ENCODE measurements around the gene CDCA5.
A peak's percentile ranks its signal among the peaks of the same experiment; 100 is the strongest.

The CDCA5 gene

GRCh38 chr11:65060913-65061408, 22.9 kb downstream of the CDCA5 start:
- peak overlapping the region; percentile 19; the same call in 1 of the 2 replicates for H3K4me2 ChIP-seq (ENCODE audit: low read length)
- H3K27ac ChIP-seq (ENCODE audit: low read length) = no peak overlapping the region
- H3K4me1 ChIP-seq (ENCODE audit: low read length) = peaks cover 19% of the 10 kb centered on the region
- no peak overlapping the region for H3K9ac ChIP-seq (ENCODE audit: low read length)
- no peaks in the 10 kb centered on the region for H3K27me3 ChIP-seq (ENCODE audit: low read depth, low read length)
- peak overlapping the region; percentile 64; the same call in 1 of the 2 replicates for H2AFZ ChIP-seq (ENCODE audit: low read depth, low read length)
- H3K9me3 ChIP-seq (ENCODE audit: insufficient read depth, low read length) = no peaks in the 10 kb centered on the region
- H3K79me2 ChIP-seq (ENCODE audit: low read length) = no peaks in the 10 kb centered on the region
- H3K36me3 ChIP-seq (replicated peaks; ENCODE audit: low read depth, low read length) = no peaks in the 10 kb centered on the region
- no peak for TF ChIP-seq EZH2phosphoT487 (IDR thresholded peaks at IDR 0.05; ENCODE audit: low read depth)
- peak; percentile 71 for TF ChIP-seq CTCF (IDR thresholded peaks at IDR 0.05; ENCODE audit: low read depth, low read length)
- H3K4me3 ChIP-seq (ENCODE audit: low read length) = no peak overlapping the region
- H4K20me1 ChIP-seq (ENCODE audit: insufficient read depth, low read length) = no peaks in the 10 kb centered on the region

- Histone ChIP-seq H3K36me3 (replicated peaks; ENCODE audit: low read depth, low read length) (no peaks in the 10 kb centered on the region), H2AFZ (ENCODE audit: low read depth, low read length) (no peak overlapping the region), H3K79me2 (ENCODE audit: low read length) (no peaks in the 10 kb centered on the region), H3K27me3 (ENCODE audit: low read depth, low read length) (no peaks in the 10 kb centered on the region), H3K9ac (ENCODE audit: low read length) (no peak overlapping the region), H3K9me3 (ENCODE audit: insufficient read depth, low read length) (no peaks in the 10 kb centered on the region), H3K4me2 (ENCODE audit: low read length) (no peak overlapping the region), H3K4me1 (ENCODE audit: low read length) (peaks cover 27% of the 10 kb centered on the region), H4K20me1 (ENCODE audit: insufficient read depth, low read length) (no peaks in the 10 kb centered on the region), H3K4me3 (ENCODE audit: low read length) (no peak overlapping the region), H3K27ac (ENCODE audit: low read length) (no peak overlapping the region)
- TF ChIP-seq CTCF (IDR thresholded peaks at IDR 0.05; ENCODE audit: low read depth, low read length) = no peak
- TF ChIP-seq EZH2phosphoT487 (IDR thresholded peaks at IDR 0.05; ENCODE audit: low read depth) = no peak
Observed at GRCh38 chr11:65059959-65060824, 23.6 kb downstream of the CDCA5 start.

- Histone ChIP-seq H3K9me3 (ENCODE audit: insufficient read depth, low read length) (no peaks in the 10 kb centered on the region), H3K4me1 (ENCODE audit: low read length) (peaks cover 33% of the 10 kb centered on the region), H3K27me3 (ENCODE audit: low read depth, low read length) (no peaks in the 10 kb centered on the region), H3K27ac (ENCODE audit: low read length) (no peak overlapping the region), H3K79me2 (ENCODE audit: low read length) (no peaks in the 10 kb centered on the region), H2AFZ (ENCODE audit: low read depth, low read length) (no peak overlapping the region), H3K4me2 (ENCODE audit: low read length) (no peak overlapping the region), H3K36me3 (replicated peaks; ENCODE audit: low read depth, low read length) (no peaks in the 10 kb centered on the region), H3K4me3 (ENCODE audit: low read length) (no peak overlapping the region), H3K9ac (ENCODE audit: low read length) (no peak overlapping the region), H4K20me1 (ENCODE audit: insufficient read depth, low read length) (no peaks in the 10 kb centered on the region)
- TF ChIP-seq CTCF (IDR thresholded peaks at IDR 0.05; ENCODE audit: low read depth, low read length) = no peak
- no peak for TF ChIP-seq EZH2phosphoT487 (IDR thresholded peaks at IDR 0.05; ENCODE audit: low read depth)
Observed at GRCh38 chr11:65059523-65059922, 24.3 kb downstream of the CDCA5 start.

- Histone ChIP-seq H3K9me3 (ENCODE audit: insufficient read depth, low read length) (no peaks in the 10 kb centered on the region), H3K79me2 (ENCODE audit: low read length) (no peaks in the 10 kb centered on the region), H3K27me3 (ENCODE audit: low read depth, low read length) (no peaks in the 10 kb centered on the region), H3K4me2 (ENCODE audit: low read length) (no peak within 1 kb of the TSS), H3K27ac (ENCODE audit: low read length) (no peak within 1 kb of the TSS), H3K36me3 (replicated peaks; ENCODE audit: low read depth, low read length) (no peaks in the 10 kb centered on the region), H3K9ac (ENCODE audit: low read length) (no peak within 1 kb of the TSS), H2AFZ (ENCODE audit: low read depth, low read length) (no peak within 1 kb of the TSS), H4K20me1 (ENCODE audit: insufficient read depth, low read length) (no peaks in the 10 kb centered on the region), H3K4me1 (ENCODE audit: low read length) (peaks cover 43% of the 10 kb centered on the region), H3K4me3 (ENCODE audit: low read length) (no peak within 1 kb of the TSS)
- TF ChIP-seq CTCF (IDR thresholded peaks at IDR 0.05; ENCODE audit: low read depth, low read length) = no peak
- no peak for TF ChIP-seq EZH2phosphoT487 (IDR thresholded peaks at IDR 0.05; ENCODE audit: low read depth)
Observed at GRCh38 chr11:65058419-65059054, 25.3 kb downstream of the CDCA5 start, which contains the start of gene NAALADL1. TSS of gene NAALADL1 (minus strand) at chr11:65058553. CDS start at chr11:65058521, 32 bp downstream.

Measured in OCI-LY3 (cell line).